OCI-LY7 (cell line): ENCODE measurements around the gene RAB11FIP5. TPM values are rescaled to one million over a fixed set of nuclear protein-coding genes. Genes with fewer than 3 reads are reported as not detected.

Experiments
- BruUV-seq: library from RNA; stranded (reverse); fragments of 400-500 nt; replicated peaks from 2 replicates; lab custom pipeline; 2021; lab: Mats Ljungman, UMichigan
- CTCF ChIA-PET: fragments of 300-600 bp; sonication (Branson Sonifier 250); formaldehyde crosslinking; loops from one replicate; lab custom pipeline; 2022; ENCODE audit warnings: antibody characterized with exemption; ENCODE audit not compliant: unreplicated experiment; lab: Charles Lee
- POLR2A ChIA-PET: fragments of 300-600 bp; sonication (Branson Sonifier 250); formaldehyde crosslinking; loops from one replicate; lab custom pipeline; 2022; ENCODE audit warnings: antibody characterized with exemption; lab: Charles Lee
- DNase-seq: peaks from one replicate; pipeline ENCODE4 v3.0.0-alpha.2; 2015; ENCODE audit warnings: low spot score
- H2AFZ ChIP-seq: fragments of 200-600 bp; sonication (generic), shearing (Covaris generic); 2 replicates; pipeline ENCODE4 v1.6.1; 2014; ENCODE audit warnings: mild to moderate bottlenecking, antibody characterized with exemption, low read length, moderate library complexity
- H3K27ac ChIP-seq: fragments of 200-600 bp; sonication (generic); 2 replicates; pipeline ENCODE4 v1.5.1; 2014; ENCODE audit warnings: mixed run types, low read depth, mild to moderate bottlenecking, moderate library complexity, low read length, inconsistent platforms; ENCODE audit not compliant: poor library complexity, severe bottlenecking
- H3K36me3 ChIP-seq: fragments of 200-600 bp; sonication (generic); 2 replicates; pipeline ENCODE4 v1.6.1; 2014; ENCODE audit warnings: mild to moderate bottlenecking, antibody characterized with exemption, low read length, moderate library complexity, mixed read lengths; ENCODE audit not compliant: insufficient read depth
- H3K4me1 ChIP-seq: fragments of 200-600 bp; sonication (generic); 2 replicates; pipeline ENCODE4 v1.5.1; 2014; ENCODE audit warnings: mild to moderate bottlenecking, low read length; ENCODE audit not compliant: insufficient read depth, poor library complexity, severe bottlenecking
- H3K4me2 ChIP-seq: fragments of 200-600 bp; sonication (generic); 2 replicates; pipeline ENCODE4 v1.6.1; 2014; ENCODE audit warnings: mild to moderate bottlenecking, low read length
- H3K4me3 ChIP-seq: fragments of 200-600 bp; sonication (generic); 2 replicates; pipeline ENCODE4 v1.5.1; 2014; ENCODE audit warnings: mild to moderate bottlenecking, low read depth, low read length; ENCODE audit not compliant: poor library complexity, severe bottlenecking
- H3K79me2 ChIP-seq: fragments of 200-600 bp; sonication (generic); 2 replicates; pipeline ENCODE4 v1.6.1; 2016; ENCODE audit warnings: low read depth, mild to moderate bottlenecking, low read length, moderate library complexity, mixed read lengths; ENCODE audit not compliant: insufficient read depth
- H3K9me2 ChIP-seq: fragments of 200-600 bp; sonication (generic); 2 replicates; pipeline ENCODE4 v1.6.1; 2016; ENCODE audit warnings: mild to moderate bottlenecking, low read length, mixed read lengths; ENCODE audit not compliant: insufficient read depth
- H3K9me3 ChIP-seq: fragments of 200-600 bp; sonication (generic); 2 replicates; pipeline ENCODE4 v1.6.1; 2014; ENCODE audit warnings: mild to moderate bottlenecking, mixed run types, low read length, mixed read lengths
- H4K20me1 ChIP-seq: fragments of 200-600 bp; sonication (generic); 2 replicates; pipeline ENCODE4 v1.6.1; 2014; ENCODE audit warnings: mild to moderate bottlenecking, antibody characterized with exemption, low read length, moderate library complexity, mixed read lengths; ENCODE audit not compliant: insufficient read depth
- EZH2phosphoT487 ChIP-seq: fragments of 200-600 bp; sonication (generic); IDR thresholded peaks from 2 replicates; pipeline ENCODE4 v1.6.1; 2018; ENCODE audit warnings: low read depth, borderline replicate concordance, mild to moderate bottlenecking, mixed run types, antibody characterized with exemption, low read length, moderate library complexity, mixed read lengths
- intact Hi-C: fragments of 100-400 bp; cut with micrococcal nuclease; formaldehyde crosslinking; loops from one replicate; pipeline ENCODE4 v1.10.0; 2022; ENCODE audit not compliant: unreplicated experiment
- total RNA-seq, 2 experiments: library from RNA; depleted of rRNA in 1 of 2; stranded (reverse); fragments of >200 nt in 1 of 2; shearing (Covaris generic) in 1 of 2; gene quantifications; 2 replicates each; pipeline ENCODE4 v1.2.3, GENCODE V29; 2014 to 2022
- TF ChIP-seq, protein P1 (sequence below): fragments of 200-600 bp; sonication (generic); conservative IDR thresholded peaks from 2 replicates; pipeline ENCODE4 v1.5.1; 2014; ENCODE audit warnings: mild to moderate bottlenecking, antibody characterized with exemption, low read length, moderate library complexity, mixed read lengths

Gene RAB11FIP5
- total RNA-seq, 2 experiments from 2014 or later = 0.13 TPM; not detected in 1

DNA sequence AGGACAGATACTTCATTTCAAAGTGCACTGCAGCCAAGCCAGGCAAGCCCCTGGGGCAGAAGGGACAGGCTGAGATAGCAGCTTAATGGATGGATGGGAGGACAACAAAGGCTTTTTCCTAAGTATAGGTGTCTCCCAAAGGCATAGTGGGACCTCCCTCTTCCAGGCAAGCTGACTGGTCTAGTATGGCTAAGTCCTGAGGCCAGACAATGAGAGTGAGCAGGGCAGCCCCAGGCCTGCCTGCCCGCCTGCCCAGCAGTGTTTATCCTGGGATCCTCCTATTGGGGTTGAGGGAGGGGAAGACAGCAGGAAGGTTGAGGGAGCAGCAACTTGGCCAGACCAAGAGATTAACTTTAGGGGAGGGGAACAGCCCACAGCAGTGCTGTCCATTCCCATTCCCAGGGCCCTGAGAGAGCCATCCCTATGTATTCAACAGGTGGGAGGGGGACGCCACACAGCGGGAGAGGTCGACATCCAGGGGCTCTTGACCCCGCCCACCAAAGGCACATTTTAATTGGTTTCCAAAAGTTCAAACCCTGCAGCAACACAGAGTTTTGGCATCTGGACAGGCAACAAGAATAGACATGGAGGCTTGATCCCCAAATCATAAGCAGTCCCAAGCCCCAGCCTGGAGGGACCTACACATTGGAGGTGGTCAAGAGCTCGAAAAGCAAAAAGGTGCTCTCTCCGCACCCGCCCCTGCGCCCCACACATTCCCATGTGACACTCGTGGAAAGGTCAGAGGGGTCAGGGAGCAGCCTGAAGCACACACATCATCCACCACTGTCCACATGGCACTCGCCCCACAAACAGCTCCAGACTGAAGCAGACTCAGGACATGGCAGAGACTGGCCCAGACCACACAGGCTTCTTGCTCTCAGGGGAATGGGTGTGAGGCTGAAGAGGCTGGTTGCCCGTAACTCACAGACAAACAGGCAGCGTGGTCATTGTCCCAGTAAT, 38.4 kb downstream of the RAB11FIP5 start:
- TF ChIP-seq, protein P1, sequence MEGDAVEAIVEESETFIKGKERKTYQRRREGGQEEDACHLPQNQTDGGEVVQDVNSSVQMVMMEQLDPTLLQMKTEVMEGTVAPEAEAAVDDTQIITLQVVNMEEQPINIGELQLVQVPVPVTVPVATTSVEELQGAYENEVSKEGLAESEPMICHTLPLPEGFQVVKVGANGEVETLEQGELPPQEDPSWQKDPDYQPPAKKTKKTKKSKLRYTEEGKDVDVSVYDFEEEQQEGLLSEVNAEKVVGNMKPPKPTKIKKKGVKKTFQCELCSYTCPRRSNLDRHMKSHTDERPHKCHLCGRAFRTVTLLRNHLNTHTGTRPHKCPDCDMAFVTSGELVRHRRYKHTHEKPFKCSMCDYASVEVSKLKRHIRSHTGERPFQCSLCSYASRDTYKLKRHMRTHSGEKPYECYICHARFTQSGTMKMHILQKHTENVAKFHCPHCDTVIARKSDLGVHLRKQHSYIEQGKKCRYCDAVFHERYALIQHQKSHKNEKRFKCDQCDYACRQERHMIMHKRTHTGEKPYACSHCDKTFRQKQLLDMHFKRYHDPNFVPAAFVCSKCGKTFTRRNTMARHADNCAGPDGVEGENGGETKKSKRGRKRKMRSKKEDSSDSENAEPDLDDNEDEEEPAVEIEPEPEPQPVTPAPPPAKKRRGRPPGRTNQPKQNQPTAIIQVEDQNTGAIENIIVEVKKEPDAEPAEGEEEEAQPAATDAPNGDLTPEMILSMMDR = no peak
- TF ChIP-seq EZH2phosphoT487 = no peak
- intact Hi-C loops = loop anchor here (5.0 kb wide), 1 partner anchor 208 kb away; the partner anchor contains the start of gene FBXO41
- Histone ChIP-seq H3K27ac (no peak overlapping the region), H4K20me1 (no peaks in the 10 kb centered on the region; the same call in 1 of the 2 replicates), H3K4me3 (no peak overlapping the region), H3K36me3 (no peaks in the 10 kb centered on the region), H3K79me2 (no peaks in the 10 kb centered on the region), H3K9me2 (no peaks in the 10 kb centered on the region), H3K4me1 (peaks cover 8% of the 10 kb centered on the region), H3K9me3 (no peaks in the 10 kb centered on the region), H3K4me2 (no peak overlapping the region), H2AFZ (no peak overlapping the region)
- BruUV-seq = no TSS peak
- CTCF ChIA-PET = no interaction called here
- POLR2A ChIA-PET = no interaction called here
- DNase-seq = no peak

- intact Hi-C loops = loop anchor here (5.0 kb wide), 1 partner anchor 210 kb away; the partner anchor contains the start of gene FBXO41
- H3K4me3 ChIP-seq = peak overlapping the region; percentile 82
- H3K79me2 ChIP-seq = no peaks in the 10 kb centered on the region
- no TSS peak for BruUV-seq
- TF ChIP-seq, protein P1 = no peak
- no peak for TF ChIP-seq EZH2phosphoT487
- no peaks in the 10 kb centered on the region for H3K36me3 ChIP-seq
- DNase-seq = no peak
- H2AFZ ChIP-seq = peak overlapping the region; percentile 78; the same call in 1 of the 2 replicates
- POLR2A ChIA-PET = interaction anchor here (1.2 kb wide), 1 partner anchor 162 kb away, joined by 3 read pairs; no protein-coding TSS in a partner anchor
- no peak overlapping the region for H3K27ac ChIP-seq
- CTCF ChIA-PET = no interaction called here
- H3K4me1 ChIP-seq = peaks cover 8% of the 10 kb centered on the region
- no peaks in the 10 kb centered on the region for H3K9me3 ChIP-seq
- H3K9me2 ChIP-seq = no peaks in the 10 kb centered on the region
- peak overlapping the region; percentile 95 for H3K4me2 ChIP-seq
- H4K20me1 ChIP-seq = no peaks in the 10 kb centered on the region
Measured at GRCh38 chr2:73072416-73072815, 40.3 kb downstream of the RAB11FIP5 start.

DNA sequence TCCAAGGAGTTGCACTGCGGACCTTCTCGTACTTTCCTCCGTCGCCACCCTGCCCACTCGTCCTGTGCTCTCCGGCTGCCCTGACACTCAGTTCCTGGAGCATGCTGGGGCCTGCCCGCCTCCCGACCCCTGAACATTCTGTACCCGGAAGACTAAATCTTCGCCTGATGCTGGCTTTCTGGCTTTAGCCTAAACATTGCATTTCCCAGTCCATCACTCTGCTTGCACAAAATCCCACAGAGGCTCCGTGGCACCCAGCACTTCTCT, 40.7 kb downstream of the RAB11FIP5 start:
- no peaks in the 10 kb centered on the region for H3K9me2 ChIP-seq
- H3K4me2 ChIP-seq = peak overlapping the region; percentile 95
- ChIA-PET POLR2A (interaction anchor here (1.2 kb wide), 1 partner anchor 163 kb away, joined by 3 read pairs; no protein-coding TSS in a partner anchor), CTCF (no interaction called here)
- TF ChIP-seq EZH2phosphoT487 = no peak
- TF ChIP-seq, protein P1 = no peak
- peak overlapping the region; percentile 82 for H3K4me3 ChIP-seq
- peak; percentile 42 for DNase-seq
- H4K20me1 ChIP-seq = no peaks in the 10 kb centered on the region
- no peaks in the 10 kb centered on the region for H3K36me3 ChIP-seq
- H2AFZ ChIP-seq = peak overlapping the region; percentile 78; the same call in 1 of the 2 replicates
- H3K4me1 ChIP-seq = peaks cover 8% of the 10 kb centered on the region
- intact Hi-C loops = loop anchor here (5.0 kb wide), 1 partner anchor 210 kb away; the partner anchor contains the start of gene FBXO41
- H3K79me2 ChIP-seq = no peaks in the 10 kb centered on the region
- BruUV-seq = no TSS peak
- H3K27ac ChIP-seq = no peak overlapping the region
- no peaks in the 10 kb centered on the region for H3K9me3 ChIP-seq
